Heart right ventricle (tissue), 16 donors: ENCODE data around the gene RTN4R. TPM values are rescaled to one million over a fixed set of nuclear protein-coding genes. Genes with fewer than 3 reads are reported as not detected.

Experiments
- ATAC-seq, 8 donors: fragments of 200-7000 bp; cut with Tn5 transposase; one replicate each; pipeline ENCODE4 v1.9.1; 2020; ENCODE audit warnings: mild to moderate bottlenecking in 8 of 8, moderate library complexity in 8 of 8, moderate number of reproducible peaks in 1 of 8
- DNase-seq, 2 donors: peaks; one replicate each; pipeline ENCODE4 v3.0.0-alpha.2; 2020
- H3K27ac ChIP-seq, 10 donors: fragments of 200-600 bp; sonication (generic) in 2 of 10; one replicate each; pipeline versions ENCODE4 v1.5.0 to v1.8.0; 2020 to 2022; ENCODE audit warnings: mild to moderate bottlenecking in 3 of 10
- H3K27me3 ChIP-seq, 7 donors: fragments of 200-600 bp; one replicate each; pipeline ENCODE4 v1.8.0; 2021 to 2022; ENCODE audit warnings: mild to moderate bottlenecking in 2 of 7
- H3K36me3 ChIP-seq, 9 donors: fragments of 200-600 bp; sonication (generic) in 1 of 9; one replicate each; pipeline versions ENCODE4 v1.5.0 to v1.8.0; 2020 to 2022; ENCODE audit warnings: mild to moderate bottlenecking in 2 of 9
- H3K4me1 ChIP-seq, 9 donors: fragments of 200-600 bp; sonication (generic) in 1 of 9; one replicate each; pipeline versions ENCODE4 v1.5.0 to v1.8.0; 2020 to 2022; ENCODE audit warnings: mild to moderate bottlenecking in 4 of 9
- H3K4me3 ChIP-seq, 10 donors: fragments of 200-600 bp; sonication (generic) in 2 of 10; one replicate each; pipeline versions ENCODE4 v1.5.0 to v1.8.0; 2020 to 2022; ENCODE audit warnings: mild to moderate bottlenecking in 7 of 10, moderate library complexity in 2 of 10
- H3K9me3 ChIP-seq, 11 donors: fragments of 200-600 bp in 10 of 11; sonication (generic) in 2 of 11; one replicate each; pipeline versions ENCODE4 v1.5.0 to v1.8.0; 2013 to 2022; ENCODE audit warnings: mild to moderate bottlenecking in 2 of 11, control low read depth in 1 of 11, moderate library complexity in 1 of 11
- WGBS, 2 donors: extraction: QIAGEN DNeasy Blood & Tissue Kit; methylation state at CpG; one replicate each; pipeline ENCODE4 v1.1.7; 2013; ENCODE audit warnings: inconsistent platforms in 1 of 2; 5-methylcytosine and 5-hydroxymethylcytosine counted together
- intact Hi-C, 10 donors: fragments of 100-400 bp; cut with DNase I; formaldehyde crosslinking; loops; one replicate each; pipeline versions ENCODE4 v1.11.1 to v1.14.2; 2022
- polyA plus RNA-seq, 2 donors: library from polyadenylated mRNA; stranded (reverse); fragments of 200-250 nt; gene quantifications; one replicate each; pipeline ENCODE4 v1.2.3, GENCODE V29; 2013
- total RNA-seq, 10 donors: library from RNA; stranded (reverse); fragmentation: NEBNext Ultra II Directional in 3 of 10; extraction: Animal tissue kit (Norgen Biotek cat#: 25700) in 3 of 10; gene quantifications; one replicate each; pipeline versions ENCODE4 v1.2.1 to v1.2.4, GENCODE V29; 2021 to 2023
- TF ChIP-seq, protein P1 (sequence below), 9 donors: fragments of 200-600 bp; sonication (generic) in 2 of 9; IDR thresholded peaks; one replicate each; pipeline versions ENCODE4 v1.5.0 to v1.8.0; 2021 to 2022; ENCODE audit warnings: antibody characterized with exemption in 9 of 9, mild to moderate bottlenecking in 5 of 9, moderate library complexity in 1 of 9
- donor health status: Arrhythmogenic right ventricular cardiomyopathy.
- donor health status: ischemic (EF 13 %, LVEDD 7.1; RV severe dilation, severe dysfunction).
- donor health status: healthy with polysubstance abuse.
- donor health status: DM: no; HTN: yes; CAD: no.
- donor health status: DM: no; HTN: no; CAD: no.
- donor health status: ischemic (EF 25% LVEDD 6.9; RV normal size, moderate dysfunction).
- donor health status: ischemic (EF 25% LVEDD 5.7; RV mildly dilated, moderate dysfunction).
- donor health status: healthy.
- donor health status: DM: yes; HTN: yes; CAD: no.
- donor health status: Ischemic cardiomyopathy.
- donor health status: ischemic (EF 35%, LVEDD 5.7; RV mildly dilated, moderate dysfunction).
- donor health status: nonischemic (EF 11% LVEDD 7.7; RV severe dilation, severe dysfunction).
- donor health status: DM: yes; HTN: yes; CAD: no.
- donor health status: PGD.
- donor health status: ischemic (EF 29% LVEDD 5.4; RV normal size, mild dysfunction).
- donor health status: nonischemic (EF 23%, LVEDD 6.1; RV moderate dilation, normal function).

RTN4R gene
- total and polyA plus RNA-seq, 12 donors = 0.56 to 2.5 (median 0.93) TPM

DNA sequence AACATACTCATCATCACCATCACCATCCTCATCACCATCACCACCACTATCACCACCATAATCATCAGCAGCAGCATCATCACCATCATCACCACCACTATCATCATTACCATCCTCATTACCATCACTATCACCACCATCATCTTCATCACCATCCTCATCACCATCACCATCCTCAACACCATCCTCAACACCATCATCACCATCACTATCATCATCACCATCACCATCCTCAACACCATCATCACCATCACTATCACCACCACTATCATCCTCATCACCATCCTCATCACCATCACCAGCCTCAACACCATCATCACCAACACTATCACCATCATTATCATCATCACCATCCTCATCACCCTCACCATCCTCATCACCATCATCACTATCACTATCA lies 16.6 kb downstream of the RTN4R start:
- no peak overlapping the region for H3K27ac ChIP-seq
- H3K4me3 ChIP-seq = no peak overlapping the region
- no peaks in the 10 kb centered on the region for H3K9me3 ChIP-seq
- DNase-seq (no peak), ATAC-seq (no peak)
- H3K4me1 ChIP-seq = peaks cover 12 to 43% (median 21%) of the 10 kb centered on the region in 9 donors
- H3K36me3 ChIP-seq = no peaks in the 10 kb centered on the region
- TF ChIP-seq, protein P1, sequence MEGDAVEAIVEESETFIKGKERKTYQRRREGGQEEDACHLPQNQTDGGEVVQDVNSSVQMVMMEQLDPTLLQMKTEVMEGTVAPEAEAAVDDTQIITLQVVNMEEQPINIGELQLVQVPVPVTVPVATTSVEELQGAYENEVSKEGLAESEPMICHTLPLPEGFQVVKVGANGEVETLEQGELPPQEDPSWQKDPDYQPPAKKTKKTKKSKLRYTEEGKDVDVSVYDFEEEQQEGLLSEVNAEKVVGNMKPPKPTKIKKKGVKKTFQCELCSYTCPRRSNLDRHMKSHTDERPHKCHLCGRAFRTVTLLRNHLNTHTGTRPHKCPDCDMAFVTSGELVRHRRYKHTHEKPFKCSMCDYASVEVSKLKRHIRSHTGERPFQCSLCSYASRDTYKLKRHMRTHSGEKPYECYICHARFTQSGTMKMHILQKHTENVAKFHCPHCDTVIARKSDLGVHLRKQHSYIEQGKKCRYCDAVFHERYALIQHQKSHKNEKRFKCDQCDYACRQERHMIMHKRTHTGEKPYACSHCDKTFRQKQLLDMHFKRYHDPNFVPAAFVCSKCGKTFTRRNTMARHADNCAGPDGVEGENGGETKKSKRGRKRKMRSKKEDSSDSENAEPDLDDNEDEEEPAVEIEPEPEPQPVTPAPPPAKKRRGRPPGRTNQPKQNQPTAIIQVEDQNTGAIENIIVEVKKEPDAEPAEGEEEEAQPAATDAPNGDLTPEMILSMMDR (IDR thresholded peaks at IDR 0.05) = no peak
- intact Hi-C loops = no loop called here
- H3K27me3 ChIP-seq = no peaks in the 10 kb centered on the region

DNA sequence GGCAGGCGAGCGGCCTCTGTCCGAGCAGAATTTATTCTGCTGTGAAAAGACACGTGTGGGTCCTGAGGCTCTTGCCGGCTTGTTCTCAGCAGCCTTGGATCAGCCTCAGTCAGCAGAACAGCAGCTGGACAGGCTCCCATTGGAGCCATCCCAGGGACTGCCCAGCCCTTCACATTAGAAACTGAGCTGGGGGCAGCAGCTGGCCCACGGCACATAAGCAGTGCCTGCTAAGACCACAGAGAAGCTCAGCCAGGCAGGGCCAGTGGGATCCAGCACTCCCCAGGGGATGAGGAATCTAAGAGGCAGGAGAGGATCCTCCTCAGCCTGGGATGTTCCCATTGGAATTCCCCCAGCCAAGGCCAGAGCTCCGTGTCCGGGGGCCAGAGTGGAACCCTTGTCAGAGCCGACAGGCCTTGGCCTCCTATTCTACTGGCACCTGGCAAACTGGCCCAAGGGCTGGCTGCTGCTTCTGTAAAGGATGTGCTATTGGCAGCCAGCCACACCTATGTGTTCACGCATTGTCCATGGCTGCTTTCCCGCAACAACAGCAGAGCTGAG lies 18.2 kb downstream of the RTN4R start:
- Histone ChIP-seq H3K4me1 (peaks cover 16 to 58% (median 21%) of the 10 kb centered on the region in 9 donors), H3K36me3 (no peaks in the 10 kb centered on the region), H3K9me3 (no peaks in the 10 kb centered on the region), H3K27me3 (no peaks in the 10 kb centered on the region), H3K27ac (peak overlapping the region in 4 of 10 donors; percentile 3 to 36 (median 8)), H3K4me3 (no peak overlapping the region)
- WGBS, 2 donors = 39 to 54% methylated on average over 11 of the region's 11 CpGs
- ATAC-seq = peak in 7 of 8 donors; percentile 20 to 50 (median 32)
- DNase-seq = no peak
- intact Hi-C loops = no loop called here
- TF ChIP-seq, protein P1 (IDR thresholded peaks at IDR 0.05) = no peak

DNA sequence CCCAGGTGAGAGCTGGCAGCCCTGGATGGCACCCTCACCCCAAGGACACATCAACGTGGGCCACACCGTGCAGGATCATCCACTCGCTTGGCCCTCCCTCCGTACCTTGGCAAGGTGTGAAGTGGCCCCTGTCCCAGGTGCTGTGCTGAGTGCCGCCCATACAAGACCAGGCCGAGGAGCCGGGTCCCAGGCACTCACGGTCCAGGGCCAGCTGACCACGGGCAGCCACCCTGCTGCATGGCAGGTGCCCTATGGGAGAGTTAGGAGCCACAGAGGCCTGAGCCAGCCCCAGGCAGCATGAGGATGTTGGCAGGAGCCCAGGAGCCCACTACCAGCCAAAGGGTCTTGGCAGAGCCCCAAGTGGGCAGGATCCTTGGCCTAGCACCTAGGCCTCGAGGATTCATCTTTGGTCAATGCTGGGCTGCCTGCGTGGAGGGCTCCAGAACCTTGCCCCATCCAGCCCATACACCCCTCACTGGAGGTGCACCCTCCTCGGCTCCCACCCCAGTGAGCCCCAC lies 19.6 kb downstream of the RTN4R start:
- no peak for ATAC-seq
- intact Hi-C loops = no loop called here
- DNase-seq = no peak
- no peaks in the 10 kb centered on the region for H3K36me3 ChIP-seq
- H3K4me3 ChIP-seq = no peak overlapping the region
- H3K4me1 ChIP-seq = peaks cover 26 to 72% (median 32%) of the 10 kb centered on the region in 9 donors
- H3K9me3 ChIP-seq = no peaks in the 10 kb centered on the region
- H3K27me3 ChIP-seq = no peaks in the 10 kb centered on the region
- TF ChIP-seq, protein P1 (IDR thresholded peaks at IDR 0.05) = no peak
- WGBS, 2 donors = 94 to 95% methylated on average over 12 of the region's 12 CpGs
- H3K27ac ChIP-seq = no peak overlapping the region

DNA sequence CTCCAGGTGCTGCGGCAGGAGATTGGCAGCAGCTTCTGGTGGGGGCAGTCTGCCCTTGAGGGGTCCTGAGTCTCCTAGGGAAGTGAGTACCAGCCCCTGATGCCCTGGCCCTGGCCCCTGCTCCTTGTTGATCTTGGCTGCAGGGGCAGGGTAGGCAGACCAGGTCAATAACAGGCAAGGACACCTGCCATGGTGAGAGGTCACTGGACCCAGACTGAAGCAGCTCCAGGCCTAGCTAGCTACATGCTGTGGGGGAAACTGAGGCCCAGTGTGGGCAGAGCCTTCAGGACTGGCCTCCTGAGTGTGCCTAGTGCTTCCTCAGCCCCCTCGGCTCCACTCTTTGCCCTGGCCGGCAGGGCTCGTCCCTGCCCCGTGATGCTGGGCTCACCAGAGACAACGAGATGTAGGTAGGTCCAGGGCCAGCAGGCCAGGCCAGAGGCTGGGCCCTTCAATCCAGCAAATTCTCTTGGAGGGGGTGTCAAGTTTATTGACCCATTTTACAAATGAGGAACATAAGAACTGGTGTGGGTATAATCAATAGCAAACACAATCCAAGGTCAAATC lies 20.4 kb downstream of the RTN4R start:
- Histone ChIP-seq H3K27me3 (no peaks in the 10 kb centered on the region), H3K9me3 (no peaks in the 10 kb centered on the region), H3K27ac (no peak overlapping the region), H3K4me3 (no peak overlapping the region), H3K4me1 (peaks cover 34 to 80% (median 40%) of the 10 kb centered on the region in 9 donors), H3K36me3 (no peaks in the 10 kb centered on the region)
- WGBS, 2 donors = 97 to 98% methylated on average over 6 of the region's 6 CpGs
- DNase-seq = no peak
- TF ChIP-seq, protein P1 (IDR thresholded peaks at IDR 0.05) = no peak
- intact Hi-C loops = no loop called here
- ATAC-seq = no peak
